CD14-positive monocyte (primary cell): ENCODE measurements around the gene ZNF502. TPM values are rescaled to one million over a fixed set of nuclear protein-coding genes. Genes with fewer than 3 reads are reported as not detected.
"Not testable (repeated sequence)": the region's sequence is repeated elsewhere in the genome, so short reads cannot be mapped to it uniquely, and the experiment has no call there.

Experiments used
- DNase-seq, 3 donors: peaks; one replicate each; pipeline ENCODE4 v3.0.0-alpha.2; 2011 to 2022
- H2AFZ ChIP-seq: 2 replicates; pipeline ENCODE4 v1.6.0; 2012; ENCODE audit warnings: mild to moderate bottlenecking, low read depth, low read length, inconsistent platforms; ENCODE audit not compliant: insufficient read depth, poor library complexity, severe bottlenecking
- H3K27ac ChIP-seq, 2 donors: 1 replicate in 1 of 2; 2 replicates in 1 of 2; pipeline ENCODE4 v1.5.1; 2012 to 2013; ENCODE audit warnings: low read length in 2 of 2, control low read depth in 1 of 2, inconsistent platforms in 1 of 2, low read depth in 1 of 2, mild to moderate bottlenecking in 1 of 2
- H3K27me3 ChIP-seq, 2 donors: one replicate each; pipeline versions ENCODE4 v1.6.0 to v1.6.1; 2011 to 2013; ENCODE audit warnings: low read length in 2 of 2; ENCODE audit not compliant: control insufficient read depth in 2 of 2, insufficient read depth in 2 of 2
- H3K36me3 ChIP-seq, 2 donors: replicated peaks in 1 of 2; 1 replicate in 1 of 2; 2 replicates in 1 of 2; pipeline versions ENCODE4 v1.5.1 to v1.6.1; 2012 to 2013; ENCODE audit warnings: low read length in 2 of 2, control low read depth in 1 of 2, inconsistent platforms in 1 of 2, mild to moderate bottlenecking in 1 of 2; ENCODE audit not compliant: insufficient read depth in 2 of 2, control insufficient read depth in 1 of 2
- H3K4me1 ChIP-seq, 2 donors: 1 replicate in 1 of 2; 2 replicates in 1 of 2; pipeline versions ENCODE4 v1.5.1 to v1.6.1; 2012 to 2013; ENCODE audit warnings: low read length in 2 of 2, control low read depth in 1 of 2, inconsistent platforms in 1 of 2, mild to moderate bottlenecking in 1 of 2, moderate library complexity in 1 of 2; ENCODE audit not compliant: insufficient read depth in 2 of 2, control insufficient read depth in 1 of 2
- H3K4me2 ChIP-seq: replicated peaks from 2 replicates; pipeline ENCODE3; 2012; ENCODE audit warnings: low read length, moderate library complexity, mild to moderate bottlenecking; ENCODE audit not compliant: poor library complexity, severe bottlenecking; ENCODE audit errors: extremely low read depth
- H3K4me3 ChIP-seq, 3 experiments: fragments of 200-600 bp in 1 of 3; sonication (generic) in 1 of 3; replicated peaks in 1 of 3; 1 replicate in 2 of 3; 2 replicates in 1 of 3; pipeline ENCODE4 v1.5.1; 2011 to 2013; ENCODE audit warnings: low read length in 3 of 3, mild to moderate bottlenecking in 3 of 3, control low read depth in 2 of 3, low read depth in 2 of 3, inconsistent platforms in 1 of 3, moderate library complexity in 1 of 3
- H3K79me2 ChIP-seq: 2 replicates; pipeline ENCODE4 v1.6.0; 2012; ENCODE audit warnings: mild to moderate bottlenecking, control low read depth, inconsistent platforms, low read length, moderate library complexity; ENCODE audit not compliant: insufficient read depth
- H3K9ac ChIP-seq: 2 replicates; pipeline ENCODE4 v1.6.0; 2017; ENCODE audit warnings: low read length, mild to moderate bottlenecking; ENCODE audit not compliant: insufficient read depth, poor library complexity, severe bottlenecking
- H3K9me3 ChIP-seq, 2 donors: replicated peaks in 1 of 2; 1 replicate in 1 of 2; 2 replicates in 1 of 2; pipeline versions ENCODE4 v1.5.1 to v1.6.1; 2012 to 2013; ENCODE audit warnings: low read length in 2 of 2, control low read depth in 1 of 2; ENCODE audit not compliant: control insufficient read depth in 1 of 2, insufficient read depth in 1 of 2
- H4K20me1 ChIP-seq: 2 replicates; pipeline ENCODE4 v1.6.0; 2012; ENCODE audit warnings: mild to moderate bottlenecking, low read length, control low read depth, moderate library complexity; ENCODE audit not compliant: insufficient read depth
- H3K27ac Mint-ChIP-seq, 7 donors: one replicate each; pipeline ENCODE4 v1.8.0; 2020; ENCODE audit warnings: mild to moderate bottlenecking in 7 of 7, mixed read lengths in 7 of 7, moderate library complexity in 6 of 7, inconsistent platforms in 2 of 7
- H3K27me3 Mint-ChIP-seq, 3 donors: one replicate each; pipeline ENCODE4 v1.8.0; 2021 to 2022; ENCODE audit warnings: low read depth in 3 of 3, mild to moderate bottlenecking in 3 of 3, mixed read lengths in 3 of 3, moderate library complexity in 3 of 3, inconsistent platforms in 1 of 3
- H3K36me3 Mint-ChIP-seq, 2 donors: one replicate each; pipeline ENCODE4 v1.8.0; 2020; ENCODE audit warnings: mixed read lengths in 2 of 2, inconsistent platforms in 1 of 2, mild to moderate bottlenecking in 1 of 2
- H3K4me1 Mint-ChIP-seq: one replicate; pipeline ENCODE4 v1.8.0; 2020; ENCODE audit warnings: mild to moderate bottlenecking, mixed read lengths
- H3K4me3 Mint-ChIP-seq, 2 donors: one replicate each; pipeline ENCODE4 v1.8.0; 2020; ENCODE audit warnings: mild to moderate bottlenecking in 2 of 2, mixed read lengths in 2 of 2, moderate library complexity in 1 of 2
- H3K9me3 Mint-ChIP-seq, 7 donors: one replicate each; pipeline ENCODE4 v1.8.0; 2020 to 2022; ENCODE audit warnings: mixed read lengths in 7 of 7, mild to moderate bottlenecking in 6 of 7, moderate library complexity in 6 of 7, inconsistent platforms in 2 of 7
- WGBS: methylation state at CpG from one replicate; pipeline ENCODE4 v1.1.5; 2013; ENCODE audit warnings: missing lambda C conversion rate; ENCODE audit not compliant: insufficient coverage; 5-methylcytosine and 5-hydroxymethylcytosine counted together
- intact Hi-C, 2 donors: fragments of 100-400 bp; cut with micrococcal nuclease; formaldehyde crosslinking; loops; one replicate each; pipeline versions ENCODE4 v1.15.0 to v1.15.1; 2023
- polyA plus RNA-seq, 3 donors: library from polyadenylated mRNA; depleted of rRNA in 1 of 3; unstranded in 2 of 3; stranded (reverse) in 1 of 3; fragments of 300-500 nt in 2 of 3; fragments of >200 nt in 1 of 3; fragmentation: Illumina TruSeq in 2 of 3; gene quantifications; 1 replicate in 2 of 3; 2 replicates in 1 of 3; pipeline ENCODE4 v1.2.3, GENCODE V29; 2012 to 2021
- TF ChIP-seq, protein P1 (sequence below): fragments of 200-600 bp; IDR thresholded peaks from one replicate; pipeline ENCODE4 v1.8.0; 2022; ENCODE audit warnings: antibody characterized with exemption, mild to moderate bottlenecking

The ZNF502 gene
- polyA plus RNA-seq, 3 donors = 0.20 to 0.28 (median 0.23) TPM

DNA sequence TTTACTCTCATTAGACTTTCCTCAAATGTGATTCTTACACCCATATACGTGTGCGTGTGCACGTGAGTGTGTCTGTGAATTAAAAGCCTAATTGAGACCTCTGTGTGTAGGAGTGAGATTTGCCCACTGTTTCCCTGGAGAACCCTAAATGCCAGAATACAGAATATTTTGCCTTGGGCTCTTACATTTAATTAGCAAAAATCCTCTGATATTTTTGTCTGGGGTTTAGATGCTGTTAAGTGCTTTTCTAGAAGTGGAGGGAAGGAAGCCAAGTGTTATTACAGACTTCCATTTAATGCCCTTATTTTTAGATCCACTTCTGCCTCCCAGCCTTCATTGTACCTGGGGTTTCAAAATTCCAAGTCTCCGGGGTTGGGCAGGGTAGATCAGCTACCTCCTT is 46.1 kb upstream of the ZNF502 start:
- Histone ChIP-seq H3K4me1 (no peaks in the 10 kb centered on the region), H3K9me3 (peaks cover 8 to 21% of the 10 kb centered on the region in 2 donors), H4K20me1 (no peaks in the 10 kb centered on the region), H3K36me3 (peaks cover 0 to 1% of the 10 kb centered on the region in 2 donors), H3K9ac (no peak overlapping the region), H2AFZ (no peak overlapping the region), H3K4me3 (no peak overlapping the region), H3K27me3 (no peaks in the 10 kb centered on the region), H3K79me2 (no peaks in the 10 kb centered on the region), H3K27ac (no peak overlapping the region), H3K4me2 (no peak overlapping the region)
- intact Hi-C loops = no loop called here
- Mint-ChIP-seq H3K4me1 (no peaks in the 10 kb centered on the region), H3K27ac (no peak overlapping the region), H3K4me3 (no peak overlapping the region), H3K36me3 (peaks cover 0 to 4% of the 10 kb centered on the region in 2 donors), H3K27me3 (peaks cover 0 to 2% (median 1%) of the 10 kb centered on the region in 3 donors), H3K9me3 (peaks cover 15 to 40% (median 33%) of the 10 kb centered on the region in 7 donors)
- TF ChIP-seq, protein P1, sequence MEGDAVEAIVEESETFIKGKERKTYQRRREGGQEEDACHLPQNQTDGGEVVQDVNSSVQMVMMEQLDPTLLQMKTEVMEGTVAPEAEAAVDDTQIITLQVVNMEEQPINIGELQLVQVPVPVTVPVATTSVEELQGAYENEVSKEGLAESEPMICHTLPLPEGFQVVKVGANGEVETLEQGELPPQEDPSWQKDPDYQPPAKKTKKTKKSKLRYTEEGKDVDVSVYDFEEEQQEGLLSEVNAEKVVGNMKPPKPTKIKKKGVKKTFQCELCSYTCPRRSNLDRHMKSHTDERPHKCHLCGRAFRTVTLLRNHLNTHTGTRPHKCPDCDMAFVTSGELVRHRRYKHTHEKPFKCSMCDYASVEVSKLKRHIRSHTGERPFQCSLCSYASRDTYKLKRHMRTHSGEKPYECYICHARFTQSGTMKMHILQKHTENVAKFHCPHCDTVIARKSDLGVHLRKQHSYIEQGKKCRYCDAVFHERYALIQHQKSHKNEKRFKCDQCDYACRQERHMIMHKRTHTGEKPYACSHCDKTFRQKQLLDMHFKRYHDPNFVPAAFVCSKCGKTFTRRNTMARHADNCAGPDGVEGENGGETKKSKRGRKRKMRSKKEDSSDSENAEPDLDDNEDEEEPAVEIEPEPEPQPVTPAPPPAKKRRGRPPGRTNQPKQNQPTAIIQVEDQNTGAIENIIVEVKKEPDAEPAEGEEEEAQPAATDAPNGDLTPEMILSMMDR = no peak
- no peak for DNase-seq
- WGBS = 80% methylated on average over 1 of the region's 4 CpGs

DNA sequence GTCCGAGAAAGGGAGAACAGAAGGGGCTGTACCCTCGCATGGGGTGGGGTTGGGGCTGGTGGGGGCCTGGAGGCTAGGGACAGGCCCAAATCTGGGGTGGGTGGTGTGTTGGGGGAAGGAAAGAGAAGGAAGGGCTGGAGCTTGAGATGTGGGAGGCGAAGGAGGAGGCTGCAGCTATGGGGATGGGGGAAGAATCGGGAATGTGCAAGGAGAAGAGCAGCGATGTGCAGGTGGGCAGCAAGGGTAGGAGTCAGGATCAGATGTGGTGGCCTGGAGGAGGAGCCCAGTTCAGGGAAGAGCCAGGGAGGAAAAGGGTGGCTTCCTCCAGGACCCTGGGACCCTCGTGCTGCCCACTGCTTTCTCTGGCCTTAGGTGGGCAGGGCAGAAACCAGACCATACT is 42.7 kb upstream of the ZNF502 start:
- TF ChIP-seq, protein P1 = no peak
- H3K36me3 ChIP-seq = no peaks in the 10 kb centered on the region
- WGBS = 94% methylated on average over 5 of the region's 6 CpGs
- no peak for DNase-seq
- H3K9me3 ChIP-seq = peaks cover 16 to 33% of the 10 kb centered on the region in 2 donors
- H3K79me2 ChIP-seq = no peaks in the 10 kb centered on the region
- H3K4me1 ChIP-seq = no peaks in the 10 kb centered on the region
- H3K4me3 ChIP-seq = no peak overlapping the region
- Mint-ChIP-seq H3K4me3 (no peak overlapping the region), H3K4me1 (no peaks in the 10 kb centered on the region), H3K27me3 (peaks cover 0 to 2% (median 2%) of the 10 kb centered on the region in 3 donors), H3K9me3 (peaks cover 30 to 53% (median 47%) of the 10 kb centered on the region in 7 donors), H3K27ac (peak overlapping the region in 1 of 7 donors; percentile 41), H3K36me3 (no peaks in the 10 kb centered on the region)
- no peak overlapping the region for H3K27ac ChIP-seq
- intact Hi-C loops = no loop called here
- H3K4me2 ChIP-seq = no peak overlapping the region
- no peak overlapping the region for H2AFZ ChIP-seq
- H4K20me1 ChIP-seq = no peaks in the 10 kb centered on the region
- H3K27me3 ChIP-seq = no peaks in the 10 kb centered on the region
- no peak overlapping the region for H3K9ac ChIP-seq

DNA sequence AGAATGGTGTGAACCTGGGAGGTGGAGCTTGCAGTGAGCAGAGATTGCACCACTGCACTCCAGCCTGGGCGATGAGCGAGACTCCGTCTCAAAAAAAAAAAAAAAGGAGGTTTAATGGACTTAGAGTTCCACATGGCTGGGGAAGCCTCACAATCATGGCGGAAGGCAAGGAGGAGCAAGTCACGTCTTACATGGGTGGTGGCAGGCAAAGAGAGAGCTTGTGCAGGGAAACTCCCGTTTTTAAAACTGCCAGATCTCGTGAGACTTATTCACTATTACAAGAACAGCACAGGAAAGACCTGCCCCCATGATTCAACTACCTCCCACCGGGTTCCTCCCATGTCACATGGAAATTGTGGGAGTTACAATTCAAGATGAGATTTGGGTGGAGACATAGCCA is 39.0 kb upstream of the ZNF502 start:
- H2AFZ ChIP-seq, DNase-seq, H3K4me3 ChIP-seq, H3K27ac Mint-ChIP-seq, H3K4me1 Mint-ChIP-seq, H3K36me3 ChIP-seq, H3K27me3 Mint-ChIP-seq, H3K36me3 Mint-ChIP-seq, H3K79me2 ChIP-seq, H3K4me1 ChIP-seq, intact Hi-C loops, H3K27me3 ChIP-seq, H3K27ac ChIP-seq, H3K4me3 Mint-ChIP-seq, H3K4me2 ChIP-seq, H3K9ac ChIP-seq, H4K20me1 ChIP-seq: not testable (repeated sequence)
- H3K9me3 ChIP-seq = peaks cover 47 to 51% of the 10 kb centered on the region in 2 donors
- no CpG with 5 or more reads among the region's 8 CpGs for WGBS
- H3K9me3 Mint-ChIP-seq = peaks cover 35 to 68% (median 62%) of the 10 kb centered on the region in 7 donors
